PC-9 (cell line): ENCODE measurements around the gene EIF4A3.

Experiments used
- EZH2 ChIP-seq: fragments of 200-600 bp; sonication (generic); IDR thresholded peaks from 2 replicates; pipeline ENCODE4 v1.8.0; 2017; ENCODE audit warnings: antibody characterized with exemption, low read depth
- TF ChIP-seq, protein P1 (sequence below): fragments of 200-600 bp; sonication (generic); conservative IDR thresholded peaks from 2 replicates; pipeline ENCODE4 v1.6.1; 2017; ENCODE audit warnings: mixed run types, antibody characterized with exemption, mild to moderate bottlenecking, moderate library complexity

- no peak for TF ChIP-seq EZH2
- TF ChIP-seq, protein P1, sequence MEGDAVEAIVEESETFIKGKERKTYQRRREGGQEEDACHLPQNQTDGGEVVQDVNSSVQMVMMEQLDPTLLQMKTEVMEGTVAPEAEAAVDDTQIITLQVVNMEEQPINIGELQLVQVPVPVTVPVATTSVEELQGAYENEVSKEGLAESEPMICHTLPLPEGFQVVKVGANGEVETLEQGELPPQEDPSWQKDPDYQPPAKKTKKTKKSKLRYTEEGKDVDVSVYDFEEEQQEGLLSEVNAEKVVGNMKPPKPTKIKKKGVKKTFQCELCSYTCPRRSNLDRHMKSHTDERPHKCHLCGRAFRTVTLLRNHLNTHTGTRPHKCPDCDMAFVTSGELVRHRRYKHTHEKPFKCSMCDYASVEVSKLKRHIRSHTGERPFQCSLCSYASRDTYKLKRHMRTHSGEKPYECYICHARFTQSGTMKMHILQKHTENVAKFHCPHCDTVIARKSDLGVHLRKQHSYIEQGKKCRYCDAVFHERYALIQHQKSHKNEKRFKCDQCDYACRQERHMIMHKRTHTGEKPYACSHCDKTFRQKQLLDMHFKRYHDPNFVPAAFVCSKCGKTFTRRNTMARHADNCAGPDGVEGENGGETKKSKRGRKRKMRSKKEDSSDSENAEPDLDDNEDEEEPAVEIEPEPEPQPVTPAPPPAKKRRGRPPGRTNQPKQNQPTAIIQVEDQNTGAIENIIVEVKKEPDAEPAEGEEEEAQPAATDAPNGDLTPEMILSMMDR = no peak
Measured at GRCh38 chr17:80182118-80182844, 35.4 kb upstream of the EIF4A3 start.
